Neuron (in vitro differentiated cells): ENCODE measurements around the gene KRTAP10-10.
"Not testable (repeated sequence)": the region's sequence is repeated elsewhere in the genome, so short reads cannot be mapped to it uniquely, and the experiment has no call there.

ENCODE experiments used
- H2AFZ ChIP-seq: one replicate; pipeline ENCODE4 v1.6.1; 2013; ENCODE audit warnings: low read depth, mild to moderate bottlenecking, inconsistent platforms, low read length, moderate library complexity
- H3K27me3 ChIP-seq: one replicate; pipeline ENCODE4 v1.6.1; 2013; ENCODE audit warnings: low read length; ENCODE audit not compliant: insufficient read depth
- H3K36me3 ChIP-seq: one replicate; pipeline ENCODE4 v1.6.1; 2013; ENCODE audit warnings: low read length; ENCODE audit not compliant: insufficient read depth
- H3K4me1 ChIP-seq: one replicate; pipeline ENCODE4 v1.6.1; 2013; ENCODE audit warnings: low read length; ENCODE audit not compliant: insufficient read depth
- H3K4me3 ChIP-seq: 2 replicates; pipeline ENCODE4 v1.5.1; 2013; ENCODE audit warnings: mild to moderate bottlenecking, low read length, moderate library complexity
- H3K9me3 ChIP-seq: one replicate; pipeline ENCODE4 v1.6.1; 2013; ENCODE audit warnings: low read length

Gene KRTAP10-10

GRCh38 chr21:44677881-44678280 lies 40.7 kb downstream of the KRTAP10-10 start:
- H3K36me3 ChIP-seq: no peaks in the 10 kb centered on the region
- H2AFZ ChIP-seq: no peak overlapping the region
- no peak overlapping the region for H3K4me3 ChIP-seq
- H3K27me3 ChIP-seq: peaks cover 8% of the 10 kb centered on the region
- H3K9me3 ChIP-seq: no peaks in the 10 kb centered on the region
- H3K4me1 ChIP-seq: no peaks in the 10 kb centered on the region

DNA sequence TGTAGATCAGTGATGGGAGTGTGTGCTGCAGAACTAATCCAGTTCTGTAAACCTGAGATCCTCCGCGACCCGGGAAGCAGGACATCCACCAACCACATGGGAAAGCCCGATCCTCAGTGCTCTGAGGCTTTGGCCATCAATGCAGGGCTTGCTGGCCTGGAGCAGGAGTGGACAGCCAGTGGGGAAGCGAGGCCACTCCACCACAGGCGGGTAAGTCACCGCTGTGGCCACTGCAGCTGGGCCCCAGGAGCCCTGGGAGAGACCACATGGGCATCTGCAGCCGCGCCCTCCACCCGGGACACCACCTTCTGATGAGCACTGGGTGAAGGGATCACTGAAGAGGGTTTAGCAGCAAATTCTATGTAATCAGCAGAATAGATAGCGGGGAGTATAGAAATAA lies 44.0 kb downstream of the KRTAP10-10 start:
- Histone ChIP-seq H3K9me3 (peaks cover 2% of the 10 kb centered on the region), H3K27me3 (peaks cover 10% of the 10 kb centered on the region), H3K4me1 (peaks cover 1% of the 10 kb centered on the region), H3K36me3 (no peaks in the 10 kb centered on the region), H2AFZ (no peak overlapping the region), H3K4me3 (no peak overlapping the region)

DNA sequence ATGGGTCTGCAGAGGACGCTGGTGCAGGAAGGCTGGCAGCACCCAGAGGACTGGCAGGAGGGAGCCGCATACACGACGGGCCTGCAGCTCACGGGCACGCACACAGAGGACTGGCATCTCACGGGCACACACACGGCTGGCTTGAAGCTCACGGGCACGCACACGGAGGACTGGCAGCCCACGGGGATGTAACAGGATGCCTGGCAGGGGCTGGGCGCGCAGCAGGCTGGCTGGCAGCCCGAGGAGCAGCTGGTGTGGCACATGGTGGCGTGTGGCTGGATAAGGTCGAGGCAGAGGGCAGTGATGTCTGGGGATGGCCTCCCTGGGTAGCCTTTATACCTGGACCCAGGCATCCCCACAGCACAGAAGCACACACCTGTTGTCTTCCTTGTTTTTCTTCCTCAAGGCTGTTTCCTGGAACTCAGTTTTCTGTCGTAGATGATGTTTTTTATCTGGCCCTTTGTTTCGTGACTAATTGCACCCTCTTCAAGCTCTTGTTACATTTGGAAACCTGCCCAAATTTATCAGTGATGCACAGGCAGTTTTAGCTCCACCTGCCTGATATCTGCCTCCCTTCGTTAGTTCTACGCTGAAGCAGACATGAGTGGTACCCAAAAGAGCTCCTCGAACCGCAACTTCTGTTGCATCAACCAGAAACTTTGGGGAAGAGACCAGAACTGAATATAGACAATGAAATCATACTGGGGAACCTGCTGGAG lies 44.9 kb downstream of the KRTAP10-10 start, which contains the start of gene KRTAP12-1:
Gene KRTAP12-1, minus strand, starts transcription at position 303 of the 719 bp plus-strand sequence. Its CDS starts 40 bp downstream, at position 263.
- H3K4me1 ChIP-seq: peaks cover 8% of the 10 kb centered on the region
- no peak within 1 kb of the TSS for H2AFZ ChIP-seq
- H3K4me3 ChIP-seq: no peak within 1 kb of the TSS
- peaks cover 8% of the 10 kb centered on the region for H3K27me3 ChIP-seq
- H3K36me3 ChIP-seq: no peaks in the 10 kb centered on the region
- peaks cover 2% of the 10 kb centered on the region for H3K9me3 ChIP-seq

GRCh38 chr21:44682580-44683151 lies 45.5 kb downstream of the KRTAP10-10 start:
- Histone ChIP-seq H3K27me3 (peaks cover 7% of the 10 kb centered on the region), H2AFZ (no peak overlapping the region), H3K9me3 (peaks cover 2% of the 10 kb centered on the region), H3K36me3 (no peaks in the 10 kb centered on the region), H3K4me3 (no peak overlapping the region), H3K4me1 (peaks cover 8% of the 10 kb centered on the region)

DNA sequence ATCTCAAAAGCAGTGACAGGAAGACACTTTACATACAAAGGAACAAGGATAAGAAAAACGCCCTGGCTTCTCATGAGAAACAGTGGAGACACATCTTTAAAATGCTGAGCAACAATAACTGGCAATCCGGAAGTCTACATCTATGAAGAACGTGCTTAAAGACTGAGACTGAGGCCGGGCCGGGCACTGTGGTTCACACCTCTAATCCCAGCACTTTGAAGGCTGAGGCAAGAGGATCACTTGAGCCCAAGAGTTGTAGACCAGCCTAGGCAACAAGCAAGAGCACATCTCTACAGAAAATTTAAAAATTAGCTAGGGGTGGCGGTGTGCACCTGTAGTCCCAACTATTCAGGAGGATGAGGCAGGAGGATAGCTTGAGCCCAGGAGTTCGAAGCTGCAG lies 46.9 kb downstream of the KRTAP10-10 start:
- no peak overlapping the region for H3K4me3 ChIP-seq

DNA sequence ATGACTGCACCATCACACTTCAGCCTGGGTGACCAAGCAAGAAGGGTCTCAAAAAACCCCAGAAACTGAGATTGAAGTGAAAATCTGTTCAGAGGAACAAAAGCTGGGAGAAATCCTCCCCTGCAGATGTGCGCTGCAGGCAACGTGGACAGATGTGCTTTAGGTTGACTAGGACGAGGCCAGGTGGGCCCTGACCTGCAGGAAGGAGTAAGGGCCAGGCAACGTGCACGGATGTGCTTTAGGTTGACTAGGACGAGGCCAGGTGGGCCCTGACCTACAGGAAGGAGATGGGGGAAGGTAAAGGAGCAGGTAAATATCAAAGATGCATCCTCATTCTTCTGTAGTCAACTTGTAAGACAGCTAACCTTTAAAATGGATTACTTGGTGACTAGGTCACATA lies 47.3 kb downstream of the KRTAP10-10 start:
- Histone ChIP-seq H3K4me3 (no peak overlapping the region), H3K9me3 (peaks cover 2% of the 10 kb centered on the region)

More for the DNA sequence above, 46.9 kb downstream of the KRTAP10-10 start:
- H3K9me3 ChIP-seq: peaks cover 2% of the 10 kb centered on the region
- peaks cover 8% of the 10 kb centered on the region for H3K4me1 ChIP-seq
- peaks cover 8% of the 10 kb centered on the region for H3K27me3 ChIP-seq
- H3K36me3 ChIP-seq: no peaks in the 10 kb centered on the region
- no peak overlapping the region for H2AFZ ChIP-seq

GRCh38 chr21:44685050-44685449 lies 47.9 kb downstream of the KRTAP10-10 start:
- H3K27me3 ChIP-seq: peaks cover 11% of the 10 kb centered on the region
- not testable (repeated sequence) for H3K9me3 ChIP-seq, H2AFZ ChIP-seq, H3K4me3 ChIP-seq, H3K4me1 ChIP-seq, H3K36me3 ChIP-seq

More for the DNA sequence above, 47.3 kb downstream of the KRTAP10-10 start:
- peaks cover 8% of the 10 kb centered on the region for H3K27me3 ChIP-seq
- no peaks in the 10 kb centered on the region for H3K36me3 ChIP-seq
- peaks cover 8% of the 10 kb centered on the region for H3K4me1 ChIP-seq
- H2AFZ ChIP-seq: no peak overlapping the region

DNA sequence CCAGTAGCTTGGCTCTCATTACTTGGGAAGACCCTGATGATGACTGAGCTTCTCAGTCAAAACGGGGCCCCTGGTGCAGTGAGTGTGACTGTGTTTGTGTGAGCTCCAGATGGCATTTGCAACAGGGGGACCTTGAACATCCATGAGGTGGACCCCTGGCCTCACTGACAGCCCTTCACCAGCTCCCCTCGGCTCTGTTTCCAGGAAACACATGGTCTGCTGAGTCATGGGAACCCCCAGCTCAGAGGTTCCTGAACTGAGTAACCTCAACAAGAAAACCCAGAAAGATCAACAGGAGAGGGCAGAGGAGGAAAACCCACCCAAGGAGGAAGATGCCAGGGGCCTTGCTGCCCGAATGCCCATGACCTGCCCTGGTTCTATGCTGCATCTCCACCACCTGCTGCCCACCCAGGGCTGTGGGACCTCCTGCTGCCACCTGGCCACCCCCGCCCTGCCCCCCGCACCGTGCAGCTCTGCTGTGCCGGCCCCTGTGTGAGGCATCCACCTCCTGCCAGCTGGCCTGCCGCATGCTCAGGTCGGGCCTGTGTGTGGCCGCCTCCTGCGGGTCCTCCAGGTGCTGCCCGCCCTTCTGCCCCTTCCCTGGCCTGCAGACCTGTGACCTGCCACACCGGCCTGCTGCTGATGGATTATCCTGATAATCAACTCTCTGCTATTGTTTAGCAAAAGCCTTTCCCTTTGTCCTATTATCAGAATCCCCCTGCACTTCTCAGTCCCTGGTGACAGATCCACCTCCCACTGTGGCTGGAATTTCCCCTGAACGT lies 49.0 kb downstream of the KRTAP10-10 start:
- Histone ChIP-seq H3K36me3 (no peaks in the 10 kb centered on the region), H3K4me1 (peaks cover 8% of the 10 kb centered on the region), H3K4me3 (no peak overlapping the region), H2AFZ (no peak overlapping the region), H3K9me3 (peaks cover 2% of the 10 kb centered on the region), H3K27me3 (peaks cover 11% of the 10 kb centered on the region)

GRCh38 chr21:44686843-44687561 lies 49.8 kb downstream of the KRTAP10-10 start:
- H3K36me3 ChIP-seq: no peaks in the 10 kb centered on the region
- H3K4me3 ChIP-seq: no peak overlapping the region
- peaks cover 10% of the 10 kb centered on the region for H3K27me3 ChIP-seq
- peaks cover 8% of the 10 kb centered on the region for H3K4me1 ChIP-seq
- H3K9me3 ChIP-seq: peaks cover 2% of the 10 kb centered on the region
- H2AFZ ChIP-seq: no peak overlapping the region

DNA sequence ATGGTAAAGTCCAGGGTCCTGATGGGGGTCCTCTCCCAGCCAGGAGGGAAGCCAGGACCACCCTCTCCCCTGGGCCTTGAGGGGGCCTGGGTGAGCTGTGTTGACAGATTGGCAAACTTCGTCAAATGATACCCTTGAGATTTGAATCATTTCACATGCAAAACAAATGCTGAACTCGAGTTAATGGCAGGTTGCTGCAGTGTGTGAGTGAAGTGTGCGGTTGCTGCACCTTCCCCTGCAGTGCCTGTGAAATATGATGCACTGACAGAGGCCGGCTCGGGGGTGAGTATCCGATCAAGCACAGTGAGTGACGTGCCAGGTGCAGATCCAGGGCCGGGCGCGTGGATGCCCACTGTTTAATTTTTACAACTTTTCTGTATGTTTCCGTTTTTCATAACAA lies 50.5 kb downstream of the KRTAP10-10 start:
- H3K36me3 ChIP-seq: no peaks in the 10 kb centered on the region

More for the DNA sequence above, 50.5 kb downstream of the KRTAP10-10 start:
- H3K4me3 ChIP-seq: no peak overlapping the region
- peaks cover 2% of the 10 kb centered on the region for H3K9me3 ChIP-seq
- H3K27me3 ChIP-seq: peaks cover 6% of the 10 kb centered on the region
- H3K4me1 ChIP-seq: peaks cover 8% of the 10 kb centered on the region
- H2AFZ ChIP-seq: no peak overlapping the region
